SU-DHL-6 (cell line): ENCODE results near the gene TCL1A.
A peak's percentile ranks its signal among the peaks of the same experiment; 100 is the strongest.

Source experiments
- H2AFZ ChIP-seq: fragments of 200-600 bp; sonication (generic); 2 replicates; pipeline ENCODE4 v1.6.1; 2014; ENCODE audit warnings: low read depth, mild to moderate bottlenecking, moderate library complexity, mixed read lengths, antibody characterized with exemption, low read length; ENCODE audit not compliant: severe bottlenecking
- H3F3A ChIP-seq: fragments of 200-600 bp; shearing (Covaris generic); 2 replicates; pipeline ENCODE4 v1.6.0; 2016; ENCODE audit warnings: antibody characterized with exemption, mild to moderate bottlenecking; ENCODE audit not compliant: insufficient read depth
- H3K27ac ChIP-seq: fragments of 200-600 bp; sonication (generic); 2 replicates; pipeline ENCODE4 v1.5.1; 2016; ENCODE audit warnings: low read depth, mild to moderate bottlenecking, low read length, moderate library complexity, mixed read lengths
- H3K27me3 ChIP-seq: fragments of 200-600 bp; sonication (generic), shearing (Covaris generic); 2 replicates; pipeline ENCODE4 v1.6.0; 2014; ENCODE audit warnings: mild to moderate bottlenecking, low read length
- H3K36me3 ChIP-seq: fragments of 200-600 bp; sonication (generic); 2 replicates; pipeline ENCODE4 v1.6.1; 2014; ENCODE audit warnings: mild to moderate bottlenecking, low read length, mixed read lengths
- H3K4me2 ChIP-seq: fragments of 300-600, 200-600 bp; shearing (Covaris generic), sonication (generic); 2 replicates; pipeline ENCODE4 v1.6.0; 2014; ENCODE audit warnings: low read length, low read depth, mild to moderate bottlenecking; ENCODE audit not compliant: poor library complexity, severe bottlenecking
- H3K4me3 ChIP-seq: fragments of 200-600 bp; sonication (generic); 2 replicates; pipeline ENCODE4 v1.5.1; 2014; ENCODE audit warnings: antibody characterized with exemption, low read length, mild to moderate bottlenecking, mixed read lengths; ENCODE audit not compliant: insufficient read depth, poor library complexity, severe bottlenecking
- H3K79me2 ChIP-seq: fragments of 200-600 bp; sonication (generic); 2 replicates; pipeline ENCODE4 v1.6.1; 2014; ENCODE audit warnings: mild to moderate bottlenecking, low read length, moderate library complexity; ENCODE audit not compliant: insufficient read depth
- H3K9ac ChIP-seq: fragments of 200-600 bp; sonication (generic); 2 replicates; pipeline ENCODE4 v1.7.0; 2014; ENCODE audit warnings: mild to moderate bottlenecking, low read length
- H3K9me2 ChIP-seq: fragments of 200-600 bp; sonication (generic); replicated peaks from 2 replicates; pipeline ENCODE4 v1.6.1; 2014; ENCODE audit warnings: low read length; ENCODE audit not compliant: insufficient read depth
- H3K9me3 ChIP-seq: fragments of 200-600 bp; sonication (generic); 2 replicates; pipeline ENCODE4 v1.6.1; 2014; ENCODE audit warnings: low read length, mixed read lengths; ENCODE audit not compliant: insufficient read depth
- H4K20me1 ChIP-seq: fragments of 200-600 bp; sonication (generic); 2 replicates; pipeline ENCODE4 v1.6.1; 2014; ENCODE audit warnings: low read depth, mild to moderate bottlenecking, antibody characterized with exemption, low read length, moderate library complexity, mixed read lengths
- CTCF ChIP-seq: fragments of 200-600 bp; sonication (generic); IDR thresholded peaks from one replicate; pipeline ENCODE4 v1.5.1; 2017; ENCODE audit warnings: antibody characterized with exemption, mild to moderate bottlenecking, low read length, moderate library complexity; ENCODE audit not compliant: insufficient read depth, poor library complexity, severe bottlenecking
- EZH2phosphoT487 ChIP-seq: fragments of 200-600 bp; sonication (generic), shearing (Covaris generic); conservative IDR thresholded peaks from 2 replicates; pipeline ENCODE4 v1.6.1; 2018; ENCODE audit warnings: mild to moderate bottlenecking, antibody characterized with exemption, low read length, moderate library complexity, mixed read lengths

The TCL1A gene

DNA sequence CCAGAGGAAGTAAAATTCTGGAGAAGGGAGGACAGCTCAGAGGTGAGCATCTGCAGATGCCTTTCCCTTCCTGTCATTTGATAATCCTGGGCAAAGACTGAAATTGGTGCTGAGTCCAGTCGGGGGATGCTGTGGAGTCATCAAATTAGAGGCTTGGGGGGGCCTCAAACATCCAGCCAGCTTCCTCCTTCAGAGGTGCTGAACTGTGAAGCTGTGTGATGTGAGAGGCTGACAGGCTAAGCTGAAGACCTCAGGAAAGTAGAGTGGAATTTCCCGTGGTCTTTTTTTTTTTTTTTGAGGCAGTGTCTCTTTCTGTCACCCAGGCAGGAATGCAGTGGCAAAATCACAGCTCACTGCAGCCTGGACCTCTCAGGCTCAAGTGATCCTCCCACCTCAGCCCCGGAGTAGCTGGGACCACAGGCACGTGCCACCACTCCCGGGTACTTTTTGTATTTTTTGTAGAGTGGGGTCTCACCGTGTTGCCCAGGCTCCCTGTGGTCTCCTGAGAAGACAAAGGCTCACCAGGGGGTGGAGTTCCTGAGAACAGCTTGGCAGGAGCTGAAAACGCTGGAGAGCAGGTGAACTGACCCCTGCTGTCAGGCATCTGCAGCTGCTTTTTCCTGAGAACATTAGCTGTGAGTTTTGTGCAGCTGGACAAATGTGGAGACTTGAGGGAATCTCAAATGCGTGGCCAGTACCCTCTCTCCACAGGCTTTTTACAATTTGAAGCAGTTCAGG lies 33.8 kb downstream of the TCL1A start:
- peak overlapping the region; percentile 17 for H2AFZ ChIP-seq
- H3K4me2 ChIP-seq, result peak overlapping the region; percentile 31
- H3K9ac ChIP-seq, result peak overlapping the region; percentile 42
- peaks cover 7% of the 10 kb centered on the region; the same call in 1 of the 2 replicates for H3F3A ChIP-seq
- no peaks in the 10 kb centered on the region for H3K27me3 ChIP-seq
- no peaks in the 10 kb centered on the region for H3K9me2 ChIP-seq
- no peak overlapping the region for H3K4me3 ChIP-seq
- H3K36me3 ChIP-seq, result no peaks in the 10 kb centered on the region
- H3K9me3 ChIP-seq, result no peaks in the 10 kb centered on the region
- TF ChIP-seq CTCF, result peak; percentile 42
- TF ChIP-seq EZH2phosphoT487, result no peak
- H4K20me1 ChIP-seq, result no peaks in the 10 kb centered on the region
- no peaks in the 10 kb centered on the region for H3K79me2 ChIP-seq
- peak overlapping the region; percentile 55 for H3K27ac ChIP-seq

- H3K9me2 ChIP-seq, result no peaks in the 10 kb centered on the region
- H3K27me3 ChIP-seq, result no peaks in the 10 kb centered on the region
- no peaks in the 10 kb centered on the region for H4K20me1 ChIP-seq
- no peaks in the 10 kb centered on the region for H3K79me2 ChIP-seq
- H3K9me3 ChIP-seq, result no peaks in the 10 kb centered on the region
- peak overlapping the region; percentile 55; the same call in 1 of the 2 replicates for H3K27ac ChIP-seq
- H3K9ac ChIP-seq, result no peak overlapping the region
- H3F3A ChIP-seq, result peaks cover 7% of the 10 kb centered on the region; the same call in 1 of the 2 replicates
- no peak for TF ChIP-seq EZH2phosphoT487
- no peak for TF ChIP-seq CTCF
- H3K36me3 ChIP-seq, result no peaks in the 10 kb centered on the region
- H3K4me2 ChIP-seq, result peak overlapping the region; percentile 31
- no peak overlapping the region for H3K4me3 ChIP-seq
- H2AFZ ChIP-seq, result no peak overlapping the region
Observed at GRCh38 chr14:95679148-95679815, 34.6 kb downstream of the TCL1A start.

DNA sequence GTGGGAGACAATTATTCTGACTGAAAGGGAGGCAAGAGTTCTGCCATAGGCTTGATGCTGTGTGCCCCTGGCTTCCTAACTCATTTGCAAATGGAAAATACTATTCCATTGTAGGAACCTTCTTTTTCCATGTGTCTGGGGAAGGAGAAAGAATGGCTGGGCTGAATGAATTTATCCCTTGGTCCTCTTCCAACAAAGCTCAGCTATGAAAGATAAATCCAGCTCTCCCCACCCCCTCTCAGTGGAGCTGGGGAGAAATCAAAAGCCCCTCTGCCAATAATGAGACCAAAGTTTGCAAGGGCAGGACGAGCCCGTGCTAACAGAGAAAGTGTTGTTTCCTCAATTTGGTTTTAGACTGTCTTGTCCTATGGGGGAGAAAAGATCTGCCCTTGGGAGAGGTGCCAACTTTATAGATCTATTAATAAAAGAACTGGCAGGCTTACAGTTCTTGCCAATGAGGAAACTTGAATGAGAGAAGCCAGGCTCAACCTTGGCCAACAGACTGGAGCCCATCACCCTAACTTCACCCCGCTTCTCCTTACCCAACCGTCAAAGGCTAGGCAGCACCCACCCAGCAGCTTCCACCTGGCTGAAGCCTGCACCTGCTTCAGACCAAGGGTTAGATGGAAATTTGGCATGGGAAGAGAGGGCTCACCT lies 36.6 kb downstream of the TCL1A start:
- no peak for TF ChIP-seq EZH2phosphoT487
- no peak for TF ChIP-seq CTCF
- Histone ChIP-seq H3K4me2 (no peak overlapping the region), H3K27me3 (no peaks in the 10 kb centered on the region)

More for the DNA sequence above, 36.6 kb downstream of the TCL1A start:
- Histone ChIP-seq H3K9ac (no peak overlapping the region), H2AFZ (no peak overlapping the region), H3F3A (peaks cover 5% of the 10 kb centered on the region; the same call in 1 of the 2 replicates), H3K36me3 (no peaks in the 10 kb centered on the region), H3K27ac (no peak overlapping the region), H4K20me1 (no peaks in the 10 kb centered on the region), H3K9me3 (no peaks in the 10 kb centered on the region), H3K4me3 (no peak overlapping the region), H3K79me2 (no peaks in the 10 kb centered on the region), H3K9me2 (no peaks in the 10 kb centered on the region)
